ENCODE results near the gene MIER3.

GRCh38 chr5:56900395-56900794 lies 51.5 kb downstream of the MIER3 start:
- TF ChIP-seq GATA2 (IDR thresholded peaks at IDR 0.05; ENCODE audit: low read depth, low read length): no peak
- no peak for TF ChIP-seq GATA3 (IDR thresholded peaks at IDR 0.05; ENCODE audit: low read depth, low read length)
